Measurements from ENCODE around the gene EVA1C.
A peak's percentile ranks its signal among the peaks of the same experiment; 100 is the strongest.
"Not testable (repeated sequence)": the region's sequence is repeated elsewhere in the genome, so short reads cannot be mapped to it uniquely, and the experiment has no call there.

The EVA1C gene

GRCh38 chr21:32506411-32506965 is 94.0 kb downstream of the EVA1C start:
- not testable (repeated sequence) for DNase-seq

GRCh38 chr21:32507342-32507919 is 94.9 kb downstream of the EVA1C start:
- no peak for DNase-seq

- not testable (repeated sequence) for DNase-seq
Observed at GRCh38 chr21:32508036-32508435, 95.5 kb downstream of the EVA1C start.

GRCh38 chr21:32508558-32508957 is 96.1 kb downstream of the EVA1C start:
- DNase-seq = no peak

GRCh38 chr21:32508975-32509374 is 96.5 kb downstream of the EVA1C start:
- DNase-seq = not testable (repeated sequence)

- DNase-seq = no peak
Observed at GRCh38 chr21:32514275-32515055, 102.0 kb downstream of the EVA1C start.

GRCh38 chr21:32515874-32516273 is 103.4 kb downstream of the EVA1C start:
- DNase-seq = no peak

- DNase-seq = no peak
Observed at GRCh38 chr21:32516756-32517649, 104.5 kb downstream of the EVA1C start.

- DNase-seq = no peak
Observed at GRCh38 chr21:32519945-32520874, 107.7 kb downstream of the EVA1C start.

GRCh38 chr21:32520875-32521735 is 108.6 kb downstream of the EVA1C start:
- DNase-seq = peak; percentile 31

GRCh38 chr21:32521736-32522355 is 109.3 kb downstream of the EVA1C start:
- DNase-seq = no peak

- DNase-seq = no peak
Observed at GRCh38 chr21:32523463-32523862, 111.0 kb downstream of the EVA1C start.

GRCh38 chr21:32523988-32524719 is 111.6 kb downstream of the EVA1C start:
- peak; percentile 50 for DNase-seq

GRCh38 chr21:32525282-32525681 is 112.8 kb downstream of the EVA1C start:
- no peak for DNase-seq

GRCh38 chr21:32529679-32530078 is 117.2 kb downstream of the EVA1C start:
- DNase-seq = no peak

GRCh38 chr21:32530809-32531208 is 118.3 kb downstream of the EVA1C start:
- not testable (repeated sequence) for DNase-seq

GRCh38 chr21:32531561-32531960 is 119.1 kb downstream of the EVA1C start:
- DNase-seq = not testable (repeated sequence)

GRCh38 chr21:32532636-32533035 is 120.1 kb downstream of the EVA1C start:
- no peak for DNase-seq

GRCh38 chr21:32533053-32533452 is 120.5 kb downstream of the EVA1C start:
- DNase-seq = no peak

GRCh38 chr21:32533611-32534010 is 121.1 kb downstream of the EVA1C start:
- no peak for DNase-seq

Data from amniotic stem cell (primary cell).